PFSK-1 (cell line): ENCODE measurements around the gene TCF20.

Experiments
- FOXP2 ChIP-seq: optimal IDR thresholded peaks from 2 replicates; pipeline ENCODE3; 2011; ENCODE audit warnings: borderline replicate concordance, control low read depth, inconsistent platforms; ENCODE audit not compliant: insufficient read depth; ENCODE audit errors: extremely low read length, extremely low read depth
- POLR2AphosphoS5 ChIP-seq: IDR thresholded peaks from 2 replicates; pipeline ENCODE4 v1.6.1; 2012; ENCODE audit warnings: low read depth, mild to moderate bottlenecking, control low read depth, low read length, moderate library complexity
- REST ChIP-seq, 2 experiments: IDR thresholded peaks; 2 replicates each; pipeline versions ENCODE4 v1.6.1 to v1.8.0; 2011 to 2012; ENCODE audit warnings: low read depth in 2 of 2, low read length in 2 of 2, control low read depth in 1 of 2, inconsistent platforms in 1 of 2, mild to moderate bottlenecking in 1 of 2, moderate library complexity in 1 of 2; ENCODE audit not compliant: insufficient read depth in 1 of 2
- SIN3A ChIP-seq: IDR thresholded peaks from 2 replicates; pipeline ENCODE4 v1.6.1; 2012; ENCODE audit warnings: mild to moderate bottlenecking, low read length, moderate library complexity, borderline replicate concordance; ENCODE audit not compliant: insufficient read depth
- TAF1 ChIP-seq: IDR thresholded peaks from 2 replicates; pipeline ENCODE4 v1.6.1; 2012; ENCODE audit warnings: low read length, control low read depth, borderline replicate concordance; ENCODE audit not compliant: insufficient read depth

Gene TCF20

GRCh38 chr22:42287174-42287890 lies 16.9 kb upstream of the TCF20 start:
- TF ChIP-seq TAF1 (no peak), REST (IDR thresholded peaks at IDR 0.05; ENCODE audit: insufficient read depth in 1 of 2, low read depth in 2 of 2, low read length in 2 of 2) (no peak), SIN3A (no peak), POLR2AphosphoS5 (no peak), FOXP2 (no peak)

DNA sequence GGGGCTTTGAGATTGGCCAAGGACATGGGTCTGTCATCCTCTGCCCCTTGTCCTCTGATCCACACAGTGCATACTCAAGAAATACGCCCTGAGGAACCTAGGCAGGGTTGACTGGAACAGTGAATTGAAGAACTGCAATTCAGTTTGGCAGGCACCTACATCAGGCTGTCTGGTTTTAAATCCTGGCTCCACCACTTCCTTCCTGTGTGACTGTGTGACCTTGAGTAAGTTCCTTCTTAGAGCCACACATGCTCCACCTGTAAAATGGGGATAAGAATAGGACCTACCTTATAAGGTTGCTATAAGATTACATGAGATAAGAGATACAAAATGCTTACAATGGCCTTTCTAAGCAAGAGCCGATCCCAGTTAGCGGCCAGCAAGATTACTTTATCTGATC lies 15.8 kb upstream of the TCF20 start:
- TF ChIP-seq REST (IDR thresholded peaks at IDR 0.05; ENCODE audit: insufficient read depth in 1 of 2, low read depth in 2 of 2, low read length in 2 of 2) (no peak), FOXP2 (no peak), POLR2AphosphoS5 (no peak), TAF1 (no peak), SIN3A (no peak)

DNA sequence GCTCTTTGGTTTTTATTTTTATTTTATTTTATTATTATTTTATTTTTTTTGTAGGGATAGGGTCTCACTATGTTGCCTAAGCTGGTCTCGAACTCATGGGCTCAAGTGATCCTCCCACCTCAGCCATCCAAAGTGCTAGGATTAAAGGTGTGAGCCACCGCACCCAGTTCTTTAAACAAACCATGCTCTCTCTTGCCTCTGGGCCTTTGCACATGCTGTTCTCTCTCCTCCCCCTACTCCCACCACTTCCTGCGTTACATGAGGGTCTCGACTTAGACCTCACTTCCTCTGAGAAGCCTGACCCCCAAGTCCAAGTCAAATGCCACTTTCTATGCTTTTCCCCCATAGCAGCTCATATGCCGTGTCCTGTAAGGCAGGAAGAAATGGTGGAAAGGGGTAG lies 15.2 kb upstream of the TCF20 start:
- TF ChIP-seq POLR2AphosphoS5 (no peak), SIN3A (no peak), FOXP2 (no peak), REST (IDR thresholded peaks at IDR 0.05; ENCODE audit: insufficient read depth in 1 of 2, low read depth in 2 of 2, low read length in 2 of 2) (no peak), TAF1 (no peak)

DNA sequence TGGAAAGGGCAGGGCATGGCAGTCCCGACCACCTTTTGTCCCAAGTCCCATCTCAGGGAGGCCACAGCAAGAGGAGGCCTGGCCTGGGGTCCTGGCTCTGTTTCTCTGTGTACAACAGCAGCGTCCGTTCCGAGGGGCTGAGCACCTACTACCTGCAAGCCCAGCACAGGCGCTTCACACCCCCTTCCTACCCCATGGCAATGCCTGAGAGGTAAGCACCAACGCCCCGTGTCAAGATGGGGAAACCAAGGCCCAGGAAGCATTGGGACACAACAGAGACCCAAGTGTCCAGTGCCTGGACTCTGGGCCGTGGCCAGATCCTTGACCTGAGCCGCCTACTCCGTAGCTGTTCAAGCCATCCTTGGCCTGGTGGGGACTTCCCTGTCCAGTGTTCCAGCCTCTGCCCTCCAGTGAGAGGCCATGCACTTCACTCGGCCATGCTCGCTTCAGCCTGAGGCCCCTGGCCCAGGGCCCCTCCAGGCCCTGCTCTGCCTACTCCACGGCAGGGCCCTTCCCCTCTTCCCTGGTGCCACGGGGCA lies 14.3 kb upstream of the TCF20 start:
- TF ChIP-seq REST (IDR thresholded peaks at IDR 0.05; ENCODE audit: insufficient read depth in 1 of 2, low read depth in 2 of 2, low read length in 2 of 2) (no peak), SIN3A (no peak), TAF1 (no peak), FOXP2 (no peak), POLR2AphosphoS5 (no peak)

DNA sequence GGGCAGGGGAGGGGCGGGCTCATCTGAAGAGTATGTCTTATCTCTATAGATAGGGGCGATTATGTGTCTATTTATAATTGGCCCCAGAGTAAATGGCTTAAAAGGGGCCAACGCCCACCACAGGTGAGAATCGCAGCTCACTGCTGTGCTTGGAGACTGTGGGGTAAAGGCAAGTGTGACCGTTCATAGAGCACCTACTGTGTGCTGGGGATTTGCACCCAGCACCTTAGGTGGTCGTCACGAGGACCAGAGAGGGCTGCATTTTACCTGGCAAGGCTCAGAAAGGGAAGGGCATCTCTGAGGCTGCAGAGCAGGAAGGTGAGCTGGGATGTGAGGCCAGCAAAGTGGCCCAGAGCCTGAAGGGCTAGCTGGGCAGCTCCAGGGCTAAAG lies 13.7 kb upstream of the TCF20 start:
- no peak for TF ChIP-seq FOXP2
- no peak for TF ChIP-seq TAF1
- TF ChIP-seq POLR2AphosphoS5 = no peak
- TF ChIP-seq SIN3A = no peak
- no peak for TF ChIP-seq REST (IDR thresholded peaks at IDR 0.05; ENCODE audit: insufficient read depth in 1 of 2, low read depth in 2 of 2, low read length in 2 of 2)
